ES-I3 (cell line): ENCODE results near the gene RERE.

ENCODE experiments used
- H3K36me3 ChIP-seq: 2 replicates; pipeline ENCODE4 v1.6.1; 2013; ENCODE audit warnings: mild to moderate bottlenecking, low read length, control low read depth, moderate library complexity; ENCODE audit not compliant: insufficient read depth
- H3K4me1 ChIP-seq: 2 replicates; pipeline ENCODE4 v1.6.1; 2013; ENCODE audit warnings: mild to moderate bottlenecking, control low read depth, low read length; ENCODE audit not compliant: insufficient read depth
- H3K9ac ChIP-seq: 2 replicates; pipeline ENCODE4 v1.6.1; 2013; ENCODE audit warnings: low read depth, mild to moderate bottlenecking, low read length, moderate library complexity
- H3K9me3 ChIP-seq: 2 replicates; pipeline ENCODE4 v1.6.1; 2013; ENCODE audit warnings: mild to moderate bottlenecking, low read length, moderate library complexity; ENCODE audit not compliant: control insufficient read depth, insufficient read depth

Gene RERE

DNA sequence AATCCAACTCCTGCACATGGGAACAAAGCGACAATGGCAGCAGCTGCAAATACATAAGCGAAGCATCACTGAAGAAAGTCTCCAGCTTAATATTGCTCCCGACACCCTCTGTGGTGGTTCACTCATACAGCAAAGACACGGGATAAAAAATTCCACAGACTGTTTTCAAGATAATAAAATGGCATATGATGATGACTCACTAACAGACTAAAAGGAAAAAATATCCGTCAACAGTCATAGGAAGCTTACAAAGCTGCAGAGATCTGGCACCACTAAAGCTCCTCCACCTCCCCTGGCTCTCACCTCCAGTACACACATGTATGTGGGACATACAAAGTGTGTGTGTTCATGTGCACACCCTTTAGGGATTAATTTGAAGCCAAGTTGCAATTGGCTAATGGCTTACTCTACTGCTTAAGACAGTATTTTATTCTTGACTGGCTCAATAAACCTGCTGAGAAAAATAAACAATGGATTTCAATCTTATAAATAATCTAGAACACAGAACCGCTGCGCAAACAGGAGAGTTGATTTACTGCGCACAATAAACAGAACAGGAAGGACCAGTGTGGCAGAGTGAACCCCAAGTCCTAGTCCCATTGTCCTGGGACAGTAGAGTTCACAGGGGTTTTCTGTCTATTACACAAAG is 405.1 kb downstream of the RERE start:
- Histone ChIP-seq H3K9ac (no peak overlapping the region), H3K9me3 (no peaks in the 10 kb centered on the region), H3K4me1 (peaks cover 27% of the 10 kb centered on the region), H3K36me3 (peaks cover 4% of the 10 kb centered on the region)

DNA sequence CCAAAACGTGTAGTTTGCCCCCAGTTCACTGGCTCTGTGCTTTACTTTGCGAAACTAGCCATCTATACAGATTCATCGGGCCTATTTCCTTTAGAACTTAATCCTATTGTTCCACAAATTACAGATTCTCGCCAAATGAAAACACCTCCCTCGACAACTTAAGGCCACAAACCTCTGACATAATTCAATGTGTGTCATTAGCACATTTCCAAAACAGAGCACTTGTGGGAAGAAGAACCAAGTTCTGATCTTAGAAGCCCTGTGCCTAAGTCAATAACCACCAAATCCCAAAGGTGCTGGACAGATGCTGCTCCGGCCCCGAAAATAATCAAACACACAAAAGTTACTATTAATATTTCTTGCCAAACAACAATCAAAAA is 405.6 kb downstream of the RERE start:
- peaks cover 27% of the 10 kb centered on the region for H3K4me1 ChIP-seq
- peaks cover 3% of the 10 kb centered on the region for H3K36me3 ChIP-seq
- H3K9me3 ChIP-seq: no peaks in the 10 kb centered on the region
- no peak overlapping the region for H3K9ac ChIP-seq

DNA sequence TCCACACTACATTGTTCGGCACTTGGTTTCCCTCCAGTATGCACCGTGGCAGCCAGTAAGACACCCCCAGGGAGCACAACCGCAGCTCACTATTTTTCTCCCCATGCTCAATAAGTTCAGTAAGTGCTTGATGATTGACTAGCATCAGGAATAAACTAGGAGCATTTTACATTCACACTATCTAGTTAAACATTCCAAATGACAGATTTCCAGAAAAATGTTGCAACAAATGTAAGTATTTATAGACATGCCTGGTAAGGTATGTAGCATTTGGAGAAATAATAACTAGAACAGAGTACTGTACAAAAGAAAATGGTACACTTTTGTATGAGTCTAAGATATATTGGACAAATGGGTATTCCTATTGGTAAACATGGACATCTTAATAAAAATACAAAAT is 406.6 kb downstream of the RERE start:
- H3K4me1 ChIP-seq: peaks cover 27% of the 10 kb centered on the region
- H3K9me3 ChIP-seq: no peaks in the 10 kb centered on the region

DNA sequence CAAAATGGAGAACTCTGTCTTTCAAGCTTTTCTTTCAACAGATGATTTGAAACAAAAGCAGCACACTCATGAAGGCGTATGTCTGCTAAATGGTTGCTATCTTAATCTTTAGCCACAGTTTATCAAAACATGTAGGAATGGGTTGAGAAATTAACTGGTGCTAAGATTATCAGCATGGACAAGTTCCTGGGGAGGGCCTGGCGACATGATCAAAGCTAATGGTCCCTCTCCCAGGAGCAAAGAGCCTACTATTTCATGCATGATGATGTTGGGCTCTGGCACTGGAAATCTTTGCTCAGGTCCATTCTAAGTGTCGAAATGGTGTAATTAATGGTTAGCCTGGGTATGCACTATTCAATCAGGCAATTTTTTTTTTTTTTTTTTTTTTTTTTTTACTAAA is 407.8 kb downstream of the RERE start:
- Histone ChIP-seq H3K36me3 (no peaks in the 10 kb centered on the region), H3K9ac (no peak overlapping the region), H3K9me3 (no peaks in the 10 kb centered on the region), H3K4me1 (peaks cover 27% of the 10 kb centered on the region)

More for the DNA sequence above, 406.6 kb downstream of the RERE start:
- H3K9ac ChIP-seq: no peak overlapping the region
- no peaks in the 10 kb centered on the region for H3K36me3 ChIP-seq

DNA sequence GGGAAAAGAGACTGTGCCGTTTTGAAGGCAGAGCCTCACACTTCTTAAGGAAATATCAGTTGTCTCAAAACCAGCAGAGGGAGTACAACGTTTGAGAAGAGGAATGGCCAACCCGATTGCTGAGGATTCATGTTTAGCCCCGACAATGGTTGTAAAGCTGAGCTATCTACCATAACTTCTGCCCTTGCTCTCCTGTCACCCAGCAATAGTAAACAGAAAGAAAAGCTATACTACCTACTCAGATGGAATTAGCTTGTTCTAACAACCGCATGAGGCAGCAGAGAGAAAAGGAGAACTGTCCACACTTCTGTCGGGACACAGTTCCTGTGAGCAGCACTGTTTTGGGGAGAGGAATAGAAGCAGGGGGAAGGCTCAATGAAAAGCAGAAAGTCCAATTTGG is 408.3 kb downstream of the RERE start:
- Histone ChIP-seq H3K9me3 (no peaks in the 10 kb centered on the region), H3K4me1 (peaks cover 27% of the 10 kb centered on the region), H3K9ac (no peak overlapping the region), H3K36me3 (no peaks in the 10 kb centered on the region)

DNA sequence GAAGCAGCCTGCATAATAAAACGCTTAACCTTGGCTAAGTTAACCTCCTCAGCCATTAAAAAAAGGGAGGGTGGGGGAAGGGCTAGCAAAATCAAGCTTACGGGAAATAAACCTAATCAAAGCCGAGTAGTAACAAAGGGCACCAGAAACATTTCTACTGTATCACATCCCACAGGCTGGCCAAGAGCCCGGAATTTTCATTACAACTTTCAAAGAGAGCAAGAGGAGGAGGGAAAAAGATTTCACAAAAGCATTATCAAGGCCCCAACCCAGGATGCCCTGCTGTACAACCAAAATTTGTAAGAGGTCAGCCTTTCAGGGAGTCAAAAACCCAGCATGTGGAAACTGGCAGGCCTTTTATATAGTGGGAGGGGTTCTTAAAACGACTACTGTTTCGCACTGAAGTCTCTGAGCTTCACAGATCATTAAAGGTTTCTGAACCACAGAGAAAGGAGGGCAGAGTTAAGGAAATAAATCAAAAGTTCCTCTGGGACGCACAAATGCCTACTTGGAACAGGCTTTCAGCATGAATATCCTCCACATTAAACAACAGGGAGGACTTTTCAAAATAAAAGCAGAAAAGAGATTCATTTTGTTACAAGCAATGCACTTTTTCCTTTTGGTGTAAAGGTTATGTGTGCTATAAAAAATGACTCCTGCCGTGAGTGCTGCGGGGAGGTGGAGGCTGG is 409.1 kb downstream of the RERE start:
- Histone ChIP-seq H3K9me3 (no peaks in the 10 kb centered on the region), H3K4me1 (peaks cover 27% of the 10 kb centered on the region), H3K9ac (no peak overlapping the region; the same call in 1 of the 2 replicates), H3K36me3 (no peaks in the 10 kb centered on the region)

DNA sequence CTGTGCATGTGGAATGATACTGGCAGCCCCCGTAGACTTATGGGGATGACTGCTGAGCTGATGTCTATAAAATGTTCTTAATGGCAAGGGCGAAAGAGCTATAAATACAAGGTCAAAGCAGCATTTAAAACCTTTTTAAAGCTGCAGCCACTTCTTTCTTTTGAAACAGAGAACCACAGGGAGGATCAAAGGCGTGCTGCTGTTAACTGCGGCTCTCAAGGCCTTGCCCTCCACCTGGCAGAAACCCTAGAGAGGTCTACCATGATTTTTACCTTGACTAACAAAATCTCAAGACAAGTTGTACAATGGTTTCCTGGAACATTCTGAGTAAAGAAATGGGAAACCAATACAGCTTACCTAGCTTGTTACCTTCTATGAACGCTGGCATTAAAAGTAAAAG is 409.8 kb downstream of the RERE start:
- Histone ChIP-seq H3K36me3 (no peaks in the 10 kb centered on the region), H3K9ac (no peak overlapping the region), H3K4me1 (peaks cover 27% of the 10 kb centered on the region), H3K9me3 (no peaks in the 10 kb centered on the region)

DNA sequence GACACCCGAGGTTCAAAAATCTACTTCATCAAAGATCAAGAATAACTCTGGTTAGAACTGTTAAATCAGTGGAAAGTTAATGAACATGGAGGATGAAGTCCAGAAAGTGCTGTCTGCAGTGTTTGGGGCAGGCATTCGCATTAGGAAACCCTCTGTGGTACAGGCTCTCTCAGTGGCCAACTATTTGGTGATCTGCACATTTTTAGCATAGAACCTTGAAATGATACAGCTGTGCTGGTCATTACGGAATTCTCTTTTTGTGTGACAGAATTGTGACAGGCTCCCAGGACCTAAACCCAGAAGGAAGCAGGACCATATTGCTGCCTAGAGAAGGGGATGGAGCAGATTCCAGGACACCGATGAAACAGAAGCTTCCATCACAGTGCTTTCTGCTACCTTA is 410.5 kb downstream of the RERE start:
- H3K4me1 ChIP-seq: peaks cover 24% of the 10 kb centered on the region
- no peaks in the 10 kb centered on the region for H3K9me3 ChIP-seq
- H3K36me3 ChIP-seq: no peaks in the 10 kb centered on the region
- H3K9ac ChIP-seq: no peak overlapping the region

DNA sequence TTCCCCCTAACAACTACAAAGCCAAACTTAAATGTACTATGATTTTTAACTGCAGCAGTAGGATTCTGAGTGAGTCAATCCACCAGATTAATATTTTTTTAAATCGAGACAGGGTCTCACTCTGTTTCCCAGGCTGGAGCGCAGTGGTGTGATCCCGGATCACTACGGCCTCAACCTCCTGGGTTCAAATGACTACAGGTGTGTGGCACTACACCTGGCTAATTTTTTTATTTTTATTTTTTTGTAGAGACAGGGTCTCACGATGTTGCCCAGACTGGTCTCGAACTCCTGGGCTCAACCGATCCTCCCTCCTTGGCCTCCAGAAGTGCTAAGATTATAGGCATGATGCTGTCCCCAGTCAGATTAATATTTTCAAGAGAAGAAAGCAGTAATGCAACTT is 411.4 kb downstream of the RERE start:
- Histone ChIP-seq H3K4me1 (peaks cover 21% of the 10 kb centered on the region), H3K9me3 (no peaks in the 10 kb centered on the region), H3K9ac (no peak overlapping the region), H3K36me3 (no peaks in the 10 kb centered on the region)

DNA sequence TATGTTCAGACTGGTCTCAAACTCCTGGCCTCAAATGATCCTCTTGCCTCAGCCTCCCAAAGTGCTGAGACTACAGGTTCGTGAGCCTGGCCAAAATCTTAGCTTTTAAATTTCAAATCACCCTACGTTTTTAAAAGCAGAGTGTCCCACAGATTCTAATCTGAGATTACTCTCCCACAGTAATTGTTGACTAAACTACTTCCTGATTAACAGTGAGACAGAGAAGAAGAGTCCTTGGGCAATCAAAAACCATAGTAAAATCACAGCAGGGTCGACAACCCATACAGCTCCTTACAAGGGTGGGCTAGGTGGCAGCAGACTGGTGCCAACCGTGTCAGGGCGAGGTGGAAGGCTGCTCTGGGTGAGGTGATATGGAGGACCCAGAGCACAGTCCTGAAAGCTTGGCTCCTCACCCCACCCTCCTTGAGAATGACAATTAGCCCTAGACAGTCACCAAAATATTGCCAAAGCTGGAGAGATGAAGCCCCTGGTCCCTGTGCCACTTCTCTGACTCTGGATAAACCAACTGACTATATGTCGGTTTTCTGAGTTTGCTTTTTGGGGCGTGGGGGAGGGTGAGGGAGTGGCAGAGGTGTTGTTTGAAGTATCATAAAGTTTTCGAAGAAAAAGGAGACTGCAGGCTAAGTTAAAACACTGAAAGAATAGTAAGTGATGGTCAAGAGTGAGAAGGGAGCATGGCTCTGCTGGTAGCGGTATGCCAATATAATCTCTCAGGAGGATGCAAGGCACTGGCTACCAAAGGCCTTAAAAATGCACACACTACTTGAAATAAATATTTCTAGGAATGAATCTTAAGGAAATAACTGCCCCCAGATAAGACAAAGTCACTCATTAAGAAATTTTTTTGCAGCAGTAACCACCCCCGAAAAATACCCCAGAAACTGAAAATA is 412.7 kb downstream of the RERE start:
- no peaks in the 10 kb centered on the region for H3K36me3 ChIP-seq
- no peaks in the 10 kb centered on the region for H3K9me3 ChIP-seq
- no peak overlapping the region for H3K9ac ChIP-seq
- H3K4me1 ChIP-seq: peaks cover 21% of the 10 kb centered on the region

DNA sequence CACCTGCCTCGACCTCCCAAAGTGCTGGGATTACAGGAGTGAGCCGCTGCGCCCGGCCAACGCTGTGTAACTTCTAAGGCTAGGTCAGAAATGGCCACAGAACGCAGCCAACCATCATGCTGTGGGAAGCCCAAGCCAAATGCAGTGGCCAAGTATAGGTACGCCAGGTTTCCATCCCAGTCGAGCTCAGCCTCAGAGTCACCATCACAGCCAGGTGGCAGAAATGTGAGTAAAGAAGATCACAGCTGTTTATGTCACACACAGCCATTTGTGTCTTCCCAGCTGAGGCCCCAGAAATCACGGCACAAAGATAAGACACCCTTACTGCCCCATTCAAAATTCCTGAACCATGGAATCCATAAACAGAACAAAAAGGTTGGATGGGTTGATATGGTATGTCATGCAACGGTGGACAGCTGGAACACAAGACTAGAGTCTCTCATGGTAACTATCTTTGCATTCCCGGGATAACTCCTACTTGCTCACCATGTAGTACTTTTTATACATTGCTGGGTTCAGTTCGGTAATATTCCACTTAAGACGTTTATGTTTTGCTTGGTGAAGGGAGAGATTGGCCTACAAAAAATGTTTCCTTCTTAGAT is 415.2 kb downstream of the RERE start:
- H3K36me3 ChIP-seq: no peaks in the 10 kb centered on the region
- no peak overlapping the region for H3K9ac ChIP-seq
- peaks cover 14% of the 10 kb centered on the region for H3K4me1 ChIP-seq
- H3K9me3 ChIP-seq: no peaks in the 10 kb centered on the region

DNA sequence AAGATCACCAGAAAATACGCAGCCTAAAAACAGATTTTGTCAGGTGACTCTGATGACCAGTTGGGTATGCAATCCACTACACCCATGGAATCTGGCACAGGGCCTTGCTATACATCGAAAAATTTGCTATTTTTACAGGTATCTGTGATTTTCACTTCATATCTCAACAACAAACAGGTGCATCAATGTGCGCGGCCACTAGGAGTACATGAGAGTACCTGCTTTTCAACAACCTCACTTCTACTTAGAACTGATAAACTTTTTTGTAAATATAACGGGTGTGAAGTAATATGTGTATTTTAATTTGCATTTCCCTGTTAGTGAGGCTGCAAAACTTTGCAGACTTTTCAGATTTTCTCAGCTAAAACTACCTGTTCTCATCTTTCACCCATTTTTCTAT is 418.8 kb downstream of the RERE start:
- H3K9me3 ChIP-seq: no peaks in the 10 kb centered on the region
- no peak overlapping the region for H3K9ac ChIP-seq
- H3K4me1 ChIP-seq: peaks cover 32% of the 10 kb centered on the region
- H3K36me3 ChIP-seq: no peaks in the 10 kb centered on the region; the same call in 1 of the 2 replicates

DNA sequence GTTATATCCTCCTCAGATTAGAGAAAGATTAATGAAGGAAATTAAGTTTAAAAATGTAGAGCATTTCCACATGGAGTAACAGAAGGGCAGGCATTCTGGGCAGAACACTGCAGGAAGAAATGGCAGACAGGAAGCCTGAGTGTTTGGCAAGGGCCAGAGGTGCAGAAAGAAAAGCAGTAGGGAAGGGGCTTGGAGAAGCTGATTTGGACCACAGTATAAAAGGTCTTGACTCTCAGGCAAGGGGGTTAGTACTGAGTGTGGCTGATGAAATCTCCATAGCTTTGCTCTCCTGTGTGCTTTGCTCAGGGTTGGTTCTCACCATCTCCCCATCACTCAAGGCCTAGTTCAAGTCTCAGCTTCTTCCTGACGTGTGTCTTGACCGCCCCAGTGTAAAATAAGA is 419.4 kb downstream of the RERE start:
- Histone ChIP-seq H3K4me1 (peaks cover 32% of the 10 kb centered on the region), H3K9me3 (no peaks in the 10 kb centered on the region), H3K36me3 (no peaks in the 10 kb centered on the region; the same call in 1 of the 2 replicates), H3K9ac (no peak overlapping the region)

DNA sequence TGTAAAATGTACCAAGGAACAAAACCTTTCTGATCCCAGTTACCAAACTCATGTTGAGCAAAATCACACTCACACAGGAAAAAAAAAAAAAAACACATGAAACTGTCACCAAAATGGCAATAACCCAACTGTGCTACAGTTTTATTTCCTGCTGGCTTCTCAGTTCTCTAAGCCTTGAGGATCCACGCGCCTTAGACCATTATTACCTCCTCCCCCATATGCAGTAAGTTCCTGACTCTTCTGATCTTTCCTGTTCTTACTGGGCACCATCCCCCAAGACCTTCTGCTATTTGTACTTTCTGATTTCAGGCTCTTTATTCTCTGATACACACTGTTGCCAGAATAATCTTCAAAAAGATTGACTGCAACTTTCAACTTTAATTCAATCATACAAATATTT is 419.9 kb downstream of the RERE start:
- Histone ChIP-seq H3K9me3 (no peaks in the 10 kb centered on the region), H3K4me1 (peaks cover 32% of the 10 kb centered on the region), H3K9ac (no peak overlapping the region), H3K36me3 (no peaks in the 10 kb centered on the region; the same call in 1 of the 2 replicates)
